K562 (cell line): Measurements from ENCODE around the gene ASPRV1. TPM values are rescaled to one million over a fixed set of nuclear protein-coding genes. Genes with fewer than 3 reads are reported as not detected.

Experiments used
- ARID3B ChIP-seq: fragments of 250-450 bp; sonication (Bioruptor Pico); IDR thresholded peaks from 2 replicates; pipeline ENCODE4 v1.4.0; 2020; ENCODE audit warnings: borderline replicate concordance
- ARNT ChIP-seq, 2 experiments: fragments of 450-650 bp; IDR thresholded peaks; 2 replicates each; pipeline ENCODE4 v1.6.1; 2016; ENCODE audit warnings: mild to moderate bottlenecking in 1 of 2
- ATF1 ChIP-seq, 2 experiments: fragments of 450-650 bp in 1 of 2; IDR thresholded peaks; 2 replicates each; pipeline ENCODE4 v1.6.1; 2016; ENCODE audit warnings: missing compliant biosample characterization in 1 of 2, missing genetic modification characterization in 1 of 2
- ATF2 ChIP-seq: sonication (generic); formaldehyde crosslinking; IDR thresholded peaks from 2 replicates; pipeline ENCODE4 v1.8.1; 2022; ENCODE audit warnings: missing genetic modification reagents
- DMBX1 ChIP-seq: fragments of 250-450 bp; sonication (Bioruptor Pico); IDR thresholded peaks from 2 replicates; pipeline ENCODE4 v1.8.0; 2022; ENCODE audit warnings: inconsistent platforms, mild to moderate bottlenecking, moderate library complexity, borderline replicate concordance
- FOXJ3 ChIP-seq: sonication (generic); formaldehyde crosslinking; IDR thresholded peaks from 2 replicates; pipeline ENCODE4 v1.4.0; 2020; ENCODE audit warnings: mild to moderate bottlenecking, missing genetic modification reagents
- HMBOX1 ChIP-seq: sonication (generic); IDR thresholded peaks from 2 replicates; pipeline ENCODE4 v1.6.1; 2016
- IRF1 ChIP-seq: sonication (generic); formaldehyde crosslinking; IDR thresholded peaks from 2 replicates; pipeline ENCODE4 v1.8.0; 2022; ENCODE audit warnings: missing genetic modification reagents, mild to moderate bottlenecking, borderline replicate concordance
- KLF1 ChIP-seq: fragments of 450-650 bp; IDR thresholded peaks from 2 replicates; pipeline ENCODE4 v1.6.1; 2016; ENCODE audit warnings: missing genetic modification characterization, missing compliant biosample characterization
- LEF1 ChIP-seq: fragments of 450-650 bp; IDR thresholded peaks from 2 replicates; pipeline ENCODE4 v1.6.1; 2016; ENCODE audit warnings: mild to moderate bottlenecking
- NR2F6 ChIP-seq: fragments of 450-650 bp; formaldehyde crosslinking; IDR thresholded peaks from 2 replicates; pipeline ENCODE4 v1.4.0; 2020; ENCODE audit warnings: mild to moderate bottlenecking
- RAD21 ChIP-seq, 2 experiments: fragments of 250-450 bp in 1 of 2; fragments of 450-650 bp in 1 of 2; sonication (Bioruptor Pico) in 1 of 2; formaldehyde crosslinking in 1 of 2; IDR thresholded peaks in 1 of 2; conservative IDR thresholded peaks in 1 of 2; 2 replicates each; pipeline versions ENCODE4 v1.4.0 to v1.8.0; 2020 to 2022; ENCODE audit warnings: mild to moderate bottlenecking in 2 of 2, moderate library complexity in 1 of 2
- RAD51 ChIP-seq: fragments of 450-650 bp; IDR thresholded peaks from 2 replicates; pipeline ENCODE4 v1.7.1; 2016; ENCODE audit warnings: low read depth, mild to moderate bottlenecking, borderline replicate concordance
- RCOR1 ChIP-seq, 2 experiments: IDR thresholded peaks; 2 replicates each; pipeline ENCODE4 v1.6.1; 2012; ENCODE audit warnings: low read depth in 2 of 2, low read length in 2 of 2, borderline replicate concordance in 1 of 2, improper control_type of control experiment in 1 of 2
- RFX1 ChIP-seq: fragments of 450-650 bp; IDR thresholded peaks from 2 replicates; pipeline ENCODE4 v1.6.1; 2016; ENCODE audit warnings: mild to moderate bottlenecking, moderate library complexity
- TAL1 ChIP-seq: fragments of 450-650 bp; IDR thresholded peaks from 2 replicates; pipeline ENCODE4 v1.6.1; 2016; ENCODE audit warnings: mild to moderate bottlenecking
- ZNF384 ChIP-seq: IDR thresholded peaks from 2 replicates; pipeline ENCODE4 v1.6.1; 2012; ENCODE audit warnings: low read depth, low read length, improper control_type of control experiment
- ZNF41 ChIP-seq: fragments of 250-450 bp; sonication (Bioruptor Pico); conservative IDR thresholded peaks from 2 replicates; pipeline ENCODE4 v1.4.0; 2020; ENCODE audit warnings: mild to moderate bottlenecking
- ZNF699 ChIP-seq: fragments of 250-450 bp; sonication (Bioruptor Pico); IDR thresholded peaks from 2 replicates; pipeline ENCODE4 v1.8.0; 2021; ENCODE audit warnings: mild to moderate bottlenecking, moderate library complexity; ENCODE audit not compliant: insufficient replicate concordance
- ZNF766 ChIP-seq: fragments of 200-800 bp; sonication (Bioruptor generic); conservative IDR thresholded peaks from 2 replicates; pipeline ENCODE4 v1.6.1; 2016; ENCODE audit warnings: missing genetic modification characterization, missing compliant biosample characterization
- polyA plus RNA-seq, 8 experiments: library from polyadenylated mRNA; depleted of rRNA in 4 of 8; stranded (reverse) in 5 of 8; unstranded in 3 of 8; fragments of >200 nt; fragmentation: Nextera tagmentation in 2 of 8; fragmentation: Illumina TruSeq in 1 of 8; extraction: Ambion mirVana in 2 of 8; extraction: Trizol in 1 of 8; gene quantifications; 2 replicates each; pipeline versions ENCODE4 v1.2.1 to v1.2.3, GENCODE V29; 2011 to 2014; ENCODE audit warnings: inconsistent platforms in 1 of 8, missing spikeins in 1 of 8
- total RNA-seq, 7 experiments: library from RNA; depleted of rRNA in 6 of 7; stranded (reverse); fragments of >200 nt in 6 of 7; fragmentation: Illumina TruSeq in 2 of 7; extraction: Trizol in 2 of 7; gene quantifications; 2 replicates each; pipeline versions ENCODE4 v1.2.1 to v1.2.3, GENCODE V29; 2011 to 2021; ENCODE audit warnings: low replicate concordance in 1 of 7
- TF ChIP-seq, protein P1 (sequence below): fragments of 450-650 bp; IDR thresholded peaks from 2 replicates; pipeline ENCODE4 v1.6.1; 2016; ENCODE audit warnings: mild to moderate bottlenecking

Gene ASPRV1
- total and polyA plus RNA-seq, 9 of the 15 experiments (the other 6 are each of a cell fraction or from before 2014, with no cell fraction given): 0.17 to 0.72 (median 0.47) TPM; not detected in 1

- TF ChIP-seq IRF1 (CRISPR knock-in tag) (no peak), TAL1 (peak; percentile 71), DMBX1 (CRISPR knock-in tag) (peak; percentile 47; the same call in 1 of the 2 replicates), RAD21 (CRISPR knock-in tag; conservative IDR thresholded peaks at IDR 0.05 in 1 of 2, IDR thresholded peaks at IDR 0.05 in 1 of 2) (0 out of 4 replicates have a peak, but pooled peaks of 1 of the 2 experiments have one; percentile 10), ATF2 (CRISPR knock-in tag) (no peak), ZNF384 (peak; percentile 98), LEF1 (peak; percentile 58; the same call in 1 of the 2 replicates), NR2F6 (CRISPR knock-in tag) (no peak), ATF1 (CRISPR knock-in tag; IDR thresholded peaks at IDR 0.05) (no peak), ATF1 (tag; IDR thresholded peaks at IDR 0.05) (no peak), ARID3B (CRISPR knock-in tag) (no peak), KLF1 (peak; percentile 68; the same call in 1 of the 2 replicates), RFX1 (no peak), ZNF41 (CRISPR knock-in tag) (0 out of 2 replicates have a peak, but pooled peaks have one; percentile 16), RAD51 (no peak), RCOR1 (IDR thresholded peaks at IDR 0.05; ENCODE audit: borderline replicate concordance in 1 of 2, low read depth in 2 of 2, low read length in 2 of 2) (peak; percentile 25 to 57; a peak in 3 of 4 replicates), FOXJ3 (CRISPR knock-in tag) (no peak), ZNF699 (CRISPR knock-in tag) (no peak), HMBOX1 (peak; percentile 93), ZNF766 (CRISPR knock-in tag) (0 out of 2 replicates have a peak, but pooled peaks have one; percentile 47), ARNT (IDR thresholded peaks at IDR 0.05) (no peak)
- TF ChIP-seq, protein P1, sequence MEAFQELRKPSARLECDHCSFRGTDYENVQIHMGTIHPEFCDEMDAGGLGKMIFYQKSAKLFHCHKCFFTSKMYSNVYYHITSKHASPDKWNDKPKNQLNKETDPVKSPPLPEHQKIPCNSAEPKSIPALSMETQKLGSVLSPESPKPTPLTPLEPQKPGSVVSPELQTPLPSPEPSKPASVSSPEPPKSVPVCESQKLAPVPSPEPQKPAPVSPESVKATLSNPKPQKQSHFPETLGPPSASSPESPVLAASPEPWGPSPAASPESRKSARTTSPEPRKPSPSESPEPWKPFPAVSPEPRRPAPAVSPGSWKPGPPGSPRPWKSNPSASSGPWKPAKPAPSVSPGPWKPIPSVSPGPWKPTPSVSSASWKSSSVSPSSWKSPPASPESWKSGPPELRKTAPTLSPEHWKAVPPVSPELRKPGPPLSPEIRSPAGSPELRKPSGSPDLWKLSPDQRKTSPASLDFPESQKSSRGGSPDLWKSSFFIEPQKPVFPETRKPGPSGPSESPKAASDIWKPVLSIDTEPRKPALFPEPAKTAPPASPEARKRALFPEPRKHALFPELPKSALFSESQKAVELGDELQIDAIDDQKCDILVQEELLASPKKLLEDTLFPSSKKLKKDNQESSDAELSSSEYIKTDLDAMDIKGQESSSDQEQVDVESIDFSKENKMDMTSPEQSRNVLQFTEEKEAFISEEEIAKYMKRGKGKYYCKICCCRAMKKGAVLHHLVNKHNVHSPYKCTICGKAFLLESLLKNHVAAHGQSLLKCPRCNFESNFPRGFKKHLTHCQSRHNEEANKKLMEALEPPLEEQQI: 0 out of 2 replicates have a peak, but pooled peaks have one; percentile 43
These were observed 11.9 kb upstream of the ASPRV1 start (continued) for GRCh38 chr2:69973335-69973735.
